Measurements from ENCODE around the gene ANKRD28.

DNA sequence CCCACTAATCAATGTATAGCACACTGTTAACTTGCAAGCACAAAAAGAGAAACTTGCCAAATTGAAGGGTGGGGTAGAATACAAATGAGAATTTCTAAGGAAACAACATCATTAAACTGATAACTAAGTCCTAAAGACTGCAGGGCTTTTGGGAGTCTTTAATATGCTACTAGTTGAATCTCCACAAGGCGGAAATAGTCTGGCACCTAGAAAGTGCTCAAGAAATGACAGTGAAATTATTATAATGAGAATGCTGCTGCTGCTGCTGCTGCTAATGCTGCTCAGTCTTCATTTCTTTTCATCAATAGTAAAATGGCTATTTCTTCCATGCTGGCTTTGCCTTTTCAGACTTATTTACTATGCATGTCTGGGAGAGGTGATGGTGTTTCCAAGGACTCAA lies 104.4 kb downstream of the ANKRD28 start:
- no peak for TF ChIP-seq POLR2AphosphoS5 (IDR thresholded peaks at IDR 0.05; ENCODE audit: low read depth, low read length)
- no peak for TF ChIP-seq FOXP2 (optimal IDR thresholded peaks at IDR 0.05; ENCODE audit: borderline replicate concordance, extremely low read depth, extremely low read length, insufficient read depth)
- TF ChIP-seq, protein P1, sequence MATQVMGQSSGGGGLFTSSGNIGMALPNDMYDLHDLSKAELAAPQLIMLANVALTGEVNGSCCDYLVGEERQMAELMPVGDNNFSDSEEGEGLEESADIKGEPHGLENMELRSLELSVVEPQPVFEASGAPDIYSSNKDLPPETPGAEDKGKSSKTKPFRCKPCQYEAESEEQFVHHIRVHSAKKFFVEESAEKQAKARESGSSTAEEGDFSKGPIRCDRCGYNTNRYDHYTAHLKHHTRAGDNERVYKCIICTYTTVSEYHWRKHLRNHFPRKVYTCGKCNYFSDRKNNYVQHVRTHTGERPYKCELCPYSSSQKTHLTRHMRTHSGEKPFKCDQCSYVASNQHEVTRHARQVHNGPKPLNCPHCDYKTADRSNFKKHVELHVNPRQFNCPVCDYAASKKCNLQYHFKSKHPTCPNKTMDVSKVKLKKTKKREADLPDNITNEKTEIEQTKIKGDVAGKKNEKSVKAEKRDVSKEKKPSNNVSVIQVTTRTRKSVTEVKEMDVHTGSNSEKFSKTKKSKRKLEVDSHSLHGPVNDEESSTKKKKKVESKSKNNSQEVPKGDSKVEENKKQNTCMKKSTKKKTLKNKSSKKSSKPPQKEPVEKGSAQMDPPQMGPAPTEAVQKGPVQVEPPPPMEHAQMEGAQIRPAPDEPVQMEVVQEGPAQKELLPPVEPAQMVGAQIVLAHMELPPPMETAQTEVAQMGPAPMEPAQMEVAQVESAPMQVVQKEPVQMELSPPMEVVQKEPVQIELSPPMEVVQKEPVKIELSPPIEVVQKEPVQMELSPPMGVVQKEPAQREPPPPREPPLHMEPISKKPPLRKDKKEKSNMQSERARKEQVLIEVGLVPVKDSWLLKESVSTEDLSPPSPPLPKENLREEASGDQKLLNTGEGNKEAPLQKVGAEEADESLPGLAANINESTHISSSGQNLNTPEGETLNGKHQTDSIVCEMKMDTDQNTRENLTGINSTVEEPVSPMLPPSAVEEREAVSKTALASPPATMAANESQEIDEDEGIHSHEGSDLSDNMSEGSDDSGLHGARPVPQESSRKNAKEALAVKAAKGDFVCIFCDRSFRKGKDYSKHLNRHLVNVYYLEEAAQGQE (IDR thresholded peaks at IDR 0.05; ENCODE audit: insufficient read depth in 1 of 2, low read depth in 2 of 2, low read length in 2 of 2), result no peak
- no peak for TF ChIP-seq SIN3A (IDR thresholded peaks at IDR 0.05; ENCODE audit: borderline replicate concordance, insufficient read depth, low read length)
